Spleen (tissue), 7 donors: ENCODE measurements around the gene ATP5ME.
A peak's percentile ranks its signal among the peaks of the same experiment; 100 is the strongest.

ENCODE experiments used
- CTCF ChIP-seq, 11 experiments: fragments of 200-600 bp in 7 of 11; fragments of 450-650 bp in 4 of 11; sonication (generic) in 4 of 11; IDR thresholded peaks in 8 of 11; conservative IDR thresholded peaks in 3 of 11; 1 replicate in 7 of 11; 2 replicates in 4 of 11; pipeline versions ENCODE4 v1.4.0 to v1.8.0; 2016 to 2021; ENCODE audit warnings: antibody characterized with exemption in 11 of 11, inconsistent platforms in 4 of 11, mild to moderate bottlenecking in 1 of 11
- POLR2A ChIP-seq, 3 donors: fragments of 450-650 bp; IDR thresholded peaks; one replicate each; pipeline ENCODE4 v1.5.1; 2017; ENCODE audit warnings: antibody characterized with exemption in 3 of 3, mild to moderate bottlenecking in 1 of 3
- POLR2AphosphoS5 ChIP-seq, 3 donors: sonication (generic); formaldehyde crosslinking; IDR thresholded peaks; one replicate each; pipeline ENCODE4 v1.5.1; 2017; ENCODE audit warnings: antibody characterized with exemption in 3 of 3
- donor health status: DM: no; HTN: no; CAD: no; lungs with moderate emphysema.
- donor health status: DM: no; HTN: no; CAD: no.
- donor health status: DM: no; HTN: no; CAD: no.

DNA sequence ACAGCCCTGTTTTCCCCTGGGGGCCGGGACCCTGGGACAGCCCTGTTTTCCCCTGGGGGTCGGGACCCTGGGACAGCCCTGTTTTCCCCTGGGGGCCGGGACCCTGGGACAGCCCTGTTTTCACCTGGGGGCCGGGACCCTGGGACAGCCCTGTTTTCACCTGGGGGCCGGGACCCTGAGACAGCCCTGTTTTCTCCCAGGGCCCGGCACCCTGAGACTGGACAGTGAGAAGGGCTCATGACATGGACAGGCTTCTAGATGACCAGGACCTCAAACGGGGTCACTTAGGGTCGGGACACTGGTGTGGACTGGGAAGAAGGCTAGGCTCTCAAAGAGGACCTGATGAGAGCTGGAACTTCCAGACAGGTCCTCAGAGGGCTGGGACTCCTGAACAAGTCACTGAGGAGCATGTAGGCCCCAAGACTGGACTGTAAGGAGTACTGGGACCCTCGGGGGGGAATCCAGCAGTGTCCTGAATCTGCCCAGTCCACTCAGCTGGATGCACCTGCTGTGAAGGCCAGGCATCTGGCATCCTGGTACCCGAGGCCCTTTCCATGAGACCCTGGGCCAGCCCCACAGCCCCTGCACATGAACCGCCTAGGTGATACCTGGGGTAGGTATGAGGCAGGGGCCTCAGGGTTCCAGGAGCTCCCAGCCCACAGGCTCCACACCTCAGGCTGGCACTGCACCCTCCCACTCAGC is 34.0 kb upstream of the ATP5ME start:
- peak in 2 of 3 donors; percentile 11 to 20 for TF ChIP-seq POLR2AphosphoS5 (IDR thresholded peaks at IDR 0.05)
- TF ChIP-seq CTCF (IDR thresholded peaks at IDR 0.05 in 8 of 11, conservative IDR thresholded peaks at IDR 0.05 in 3 of 11) = no peak
- TF ChIP-seq POLR2A (IDR thresholded peaks at IDR 0.05) = no peak
